GM19395 (cell line): ENCODE measurements around the gene VAV2.
"Not testable (repeated sequence)": the region's sequence is repeated elsewhere in the genome, so short reads cannot be mapped to it uniquely, and the experiment has no call there.

ENCODE experiments used
- ATAC-seq: cut with Tn5 transposase; IDR thresholded peaks from one replicate; pipeline ENCODE4 v1.9.1; 2021; ENCODE audit warnings: mild to moderate bottlenecking, moderate library complexity; ENCODE audit not compliant: unreplicated experiment

The VAV2 gene

DNA sequence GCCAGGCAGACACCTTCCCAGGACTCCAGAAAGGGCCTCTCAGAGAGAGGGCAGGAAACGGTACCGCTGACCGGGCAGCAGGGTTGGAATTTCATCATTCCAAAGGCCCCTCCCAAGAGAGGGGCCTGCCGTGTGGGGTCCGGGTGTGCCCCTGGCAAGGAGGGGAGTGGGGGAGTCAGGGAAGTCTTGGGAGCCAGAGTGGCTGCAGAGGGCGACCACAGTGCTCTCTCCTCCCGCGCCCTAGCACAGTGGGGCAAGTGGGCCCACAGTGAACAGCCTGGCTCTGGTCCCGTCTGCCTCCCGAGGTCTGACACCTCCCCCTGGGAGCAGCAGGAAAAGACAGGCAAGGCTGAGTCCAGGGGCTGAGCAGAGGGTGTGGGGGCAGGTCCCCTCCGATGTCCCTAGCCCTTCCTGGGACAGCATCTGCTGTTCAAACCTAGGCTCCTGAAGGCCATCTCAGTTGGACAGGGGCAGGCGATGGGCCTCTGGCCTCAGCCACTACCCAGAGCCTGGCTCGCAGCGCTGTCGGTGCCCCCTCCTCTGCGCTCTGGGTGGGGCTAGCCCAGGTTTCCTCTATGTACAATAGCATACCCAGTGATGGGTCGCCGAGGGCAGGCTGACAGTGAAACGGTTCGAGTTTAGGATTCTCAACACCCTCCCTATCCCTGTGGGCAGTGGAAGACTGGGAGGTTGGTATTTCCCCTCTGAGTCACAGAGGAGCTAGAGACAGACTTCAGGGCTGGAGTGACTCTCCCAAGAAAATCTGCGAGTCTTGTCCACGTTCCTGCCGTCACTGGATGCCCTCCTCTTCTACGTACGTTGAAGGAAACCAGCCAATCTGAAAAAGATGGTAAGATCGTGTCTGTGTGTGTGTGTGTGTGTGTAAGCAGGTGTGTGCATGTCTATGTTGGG is 228.6 kb downstream of the VAV2 start:
- ATAC-seq = no peak

DNA sequence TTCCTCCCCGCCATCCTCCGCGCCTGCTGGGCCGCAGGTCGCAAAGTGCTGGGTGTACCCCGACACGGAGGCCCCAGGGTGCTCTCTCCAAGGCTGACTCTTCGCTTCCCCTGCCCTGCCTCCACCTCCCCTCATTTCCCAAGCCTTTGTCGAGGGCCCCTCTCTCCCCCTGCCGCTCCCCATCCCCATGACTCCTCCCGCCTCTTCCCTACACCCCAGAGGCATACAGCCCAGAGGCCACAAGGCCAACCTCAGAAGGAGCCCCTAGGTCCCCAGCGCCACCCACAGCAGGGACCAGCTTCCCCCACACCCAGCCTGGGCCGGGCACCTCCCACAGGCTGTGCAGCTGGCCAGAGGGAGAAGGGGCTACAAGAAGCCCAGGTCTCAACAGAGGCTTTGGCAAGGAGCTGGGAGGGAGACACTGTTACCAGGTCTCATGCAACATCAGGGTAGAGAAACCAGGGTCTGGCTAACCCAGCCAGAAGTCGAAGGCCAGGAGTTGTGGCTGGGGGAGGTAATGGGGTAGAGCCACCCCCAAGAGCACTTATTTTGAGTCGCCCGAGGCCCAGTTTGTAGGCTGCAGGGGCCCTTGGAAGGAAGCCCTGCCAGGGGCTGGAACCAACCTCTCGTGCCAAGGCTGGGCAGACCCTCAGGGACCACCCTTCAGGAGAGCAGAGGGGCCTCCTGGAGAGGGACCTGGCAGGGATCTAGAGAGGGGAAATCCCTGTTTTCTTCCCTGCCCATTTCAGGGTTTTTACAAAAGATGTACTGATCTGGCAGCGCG is 229.4 kb downstream of the VAV2 start:
- no peak for ATAC-seq

DNA sequence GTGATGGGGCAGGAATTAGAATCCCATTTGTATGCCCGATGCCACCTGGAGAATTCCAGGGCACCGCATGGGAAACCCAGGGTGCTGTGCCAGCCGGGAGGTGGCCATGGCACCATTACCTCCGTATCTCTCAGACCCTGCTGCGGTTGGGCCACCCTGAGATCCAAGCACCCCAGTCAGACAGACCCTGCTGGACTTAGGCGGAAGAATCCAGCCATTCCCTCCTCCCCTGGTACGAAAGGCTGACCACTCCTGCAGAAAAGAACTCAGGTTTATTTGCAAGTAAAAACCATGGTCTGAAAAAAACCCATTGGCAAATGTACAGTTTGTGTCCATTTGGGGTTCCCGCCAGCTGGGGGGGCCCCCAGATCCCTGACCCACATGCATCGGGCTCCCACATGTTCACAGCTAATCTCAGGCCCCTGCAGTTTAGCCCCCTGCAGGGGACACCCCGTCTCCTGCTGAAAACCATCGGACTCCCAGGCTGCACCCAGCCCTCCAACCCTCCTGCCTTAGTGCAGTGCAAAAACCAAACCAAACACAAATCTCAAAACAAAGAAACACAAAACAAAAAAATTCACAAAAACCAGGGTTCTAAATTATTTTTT is 230.4 kb downstream of the VAV2 start:
- no peak for ATAC-seq

DNA sequence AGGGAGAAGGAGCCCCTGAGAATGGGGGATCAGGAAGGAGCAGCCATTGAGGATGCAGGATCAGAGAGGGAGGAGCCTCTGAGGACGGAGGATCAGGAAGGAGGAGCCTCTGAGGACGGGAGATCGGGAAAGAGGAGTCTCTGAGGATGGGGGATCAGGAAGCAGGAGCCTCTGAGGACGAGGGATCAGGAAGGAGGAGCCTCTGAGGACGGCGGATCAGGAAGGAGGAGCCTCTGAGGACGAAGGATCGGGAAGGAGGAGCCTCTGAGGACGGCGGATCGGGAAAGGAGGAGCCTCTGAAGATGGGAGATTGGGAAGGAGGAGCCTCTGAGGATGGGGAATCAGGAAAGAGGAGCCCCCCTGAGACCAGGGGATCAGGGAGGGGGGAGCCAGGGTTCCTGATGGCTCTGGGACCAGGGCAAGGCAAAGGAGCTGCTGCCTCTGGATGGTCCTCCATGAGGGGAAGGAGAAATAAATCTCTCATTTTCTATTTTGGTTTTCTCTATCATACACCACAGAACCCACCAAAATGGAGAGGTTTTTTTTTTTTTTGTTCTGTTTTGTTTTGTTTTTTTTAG is 231.3 kb downstream of the VAV2 start:
- ATAC-seq = no peak

DNA sequence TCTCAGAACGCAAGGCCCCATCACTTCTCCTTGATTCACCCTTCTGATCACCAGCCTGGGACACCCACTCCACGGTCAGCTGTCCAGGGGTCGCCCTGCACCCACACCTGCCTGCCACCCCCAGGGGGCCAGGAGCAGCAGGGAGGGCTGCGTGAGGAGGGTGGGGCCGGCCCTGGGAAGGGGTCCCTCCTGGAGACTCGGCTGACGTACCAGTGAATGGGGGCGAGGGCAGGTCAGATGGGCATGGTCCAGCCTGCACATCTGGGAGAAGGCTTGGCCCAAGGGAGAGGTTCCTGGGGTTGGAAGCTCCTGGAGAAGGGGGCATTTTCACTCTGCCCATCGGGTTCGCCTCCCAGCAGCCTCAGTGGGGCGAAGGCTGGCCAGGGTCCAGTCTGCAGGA is 232.2 kb downstream of the VAV2 start:
- ATAC-seq = no peak

DNA sequence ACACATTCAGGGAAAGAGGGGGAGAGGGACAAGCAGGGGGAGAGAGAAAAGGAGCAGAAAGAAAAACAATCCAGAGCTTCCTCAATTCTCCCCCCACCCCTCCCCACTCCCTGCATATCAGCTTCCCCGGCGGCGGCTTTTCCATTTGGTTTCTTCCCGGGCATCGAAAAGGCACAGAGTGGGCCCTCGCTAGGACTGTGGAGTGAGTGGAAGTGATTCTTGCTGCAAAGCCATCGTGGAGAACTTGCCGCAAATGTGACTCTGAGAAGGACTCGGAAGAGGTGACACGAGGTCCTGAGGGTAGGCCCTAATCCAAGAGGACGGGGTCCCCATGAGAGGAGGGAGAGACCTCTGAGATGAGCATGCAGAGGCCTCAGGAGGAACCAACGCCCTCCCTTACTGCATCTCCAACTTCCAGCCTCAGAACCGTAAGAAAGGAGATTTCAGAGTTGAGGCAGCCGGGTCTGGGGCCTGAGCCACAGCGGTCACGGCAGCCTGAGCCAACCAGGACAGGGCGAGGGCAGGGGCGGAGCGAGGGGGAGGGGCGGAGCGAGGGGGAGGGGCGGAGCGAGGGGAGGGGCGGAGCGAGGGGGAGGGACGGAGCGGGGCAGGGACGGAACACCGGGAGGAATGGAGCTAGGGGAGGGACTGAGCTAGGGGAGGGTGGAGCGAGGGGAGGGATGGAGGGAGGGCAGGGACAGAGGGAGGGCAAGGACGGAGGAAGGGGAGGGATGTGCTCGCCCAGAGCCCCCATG is 232.8 kb downstream of the VAV2 start:
- no peak for ATAC-seq

DNA sequence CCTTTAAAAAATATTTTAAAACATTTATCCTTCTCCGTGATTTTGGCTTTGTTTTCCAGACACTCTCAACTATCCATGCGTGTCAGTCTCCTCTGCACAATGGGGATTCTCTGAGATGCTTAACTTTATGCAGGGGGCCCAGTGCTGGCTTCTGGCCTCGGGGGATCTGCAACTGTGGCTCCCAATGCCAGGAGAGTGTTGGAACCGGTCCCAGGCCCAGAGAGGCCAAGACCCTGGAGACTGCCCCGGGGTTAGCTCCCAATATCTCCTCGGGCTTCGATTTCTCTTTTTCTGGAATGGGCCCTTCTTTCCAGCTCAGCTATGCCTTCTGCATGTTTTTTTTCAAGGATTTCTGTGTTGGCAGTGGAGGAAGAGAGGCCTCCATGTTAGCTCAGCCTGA is 233.9 kb downstream of the VAV2 start:
- ATAC-seq = no peak

GRCh38 chr9:133754688-133755227 is 237.4 kb downstream of the VAV2 start:
- no peak for ATAC-seq

- no peak for ATAC-seq
These were observed 237.9 kb downstream of the VAV2 start for GRCh38 chr9:133754187-133754586.

DNA sequence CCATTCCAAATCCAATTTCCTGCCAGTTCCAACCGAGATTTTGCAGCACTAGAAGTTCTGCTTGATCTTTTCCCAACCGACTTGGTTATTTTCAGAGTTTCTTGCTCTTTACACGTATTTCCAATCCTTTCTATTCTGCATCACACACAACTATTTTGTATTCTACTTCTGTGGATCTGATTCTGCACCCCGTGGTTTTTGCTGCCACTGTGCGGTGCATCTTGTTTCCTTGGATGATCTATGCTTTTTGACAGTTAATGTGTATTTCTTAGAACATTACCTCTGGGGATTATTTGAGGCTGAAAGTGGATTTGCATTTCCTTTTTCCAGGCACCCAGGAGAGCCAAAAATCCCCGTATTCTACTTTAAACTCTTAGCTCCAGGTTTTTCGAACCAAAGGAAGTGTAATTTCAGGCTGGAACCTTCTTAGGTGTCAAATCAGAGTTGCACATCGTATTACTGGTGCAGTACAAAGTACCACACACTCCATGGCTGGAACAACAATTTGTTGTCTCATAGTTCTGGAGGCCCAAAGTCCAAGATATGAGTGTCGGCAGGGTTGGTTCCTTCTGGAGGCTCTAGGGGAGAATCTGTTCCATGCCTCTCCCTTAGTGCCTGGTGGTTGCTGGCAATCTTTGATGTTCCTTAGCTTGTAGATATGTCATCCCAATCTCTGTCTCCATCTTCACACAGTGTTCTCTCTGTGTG is 239.2 kb downstream of the VAV2 start:
- no peak for ATAC-seq

DNA sequence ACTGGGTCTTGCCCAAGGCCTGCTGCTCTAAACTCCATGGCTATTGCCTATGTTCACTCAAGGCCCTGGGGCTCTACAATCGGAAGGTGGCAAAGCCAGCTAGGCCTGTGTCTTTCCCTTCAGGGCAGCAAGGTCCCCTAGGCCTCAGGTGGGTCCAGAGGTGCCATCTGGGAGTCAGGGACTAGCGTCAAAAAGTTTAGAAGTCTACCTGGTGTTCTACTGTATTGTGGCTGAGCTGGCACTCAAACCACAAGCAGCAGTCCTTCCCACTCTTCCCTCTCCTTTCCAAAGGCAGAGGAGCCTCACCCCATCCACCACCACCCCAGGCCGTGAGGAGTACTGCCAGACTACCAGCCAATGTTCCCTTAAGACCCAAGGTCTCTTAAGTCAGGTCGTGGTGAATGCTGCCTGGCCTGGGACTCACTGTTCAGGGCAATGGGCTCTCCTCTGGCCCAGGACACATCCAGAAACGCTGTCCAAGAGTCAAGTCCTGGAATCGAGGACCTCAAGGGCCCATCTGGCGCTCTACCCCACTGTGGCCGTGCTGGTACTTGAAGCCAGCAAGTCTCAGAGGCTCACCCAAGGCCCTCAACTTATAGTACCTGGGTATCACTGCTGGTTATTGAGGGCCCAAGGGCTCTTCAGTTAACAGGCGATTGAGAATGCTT is 241.0 kb downstream of the VAV2 start:
- no peak for ATAC-seq

- no peak for ATAC-seq
These were observed 244.8 kb downstream of the VAV2 start for GRCh38 chr9:133747309-133747708.

GRCh38 chr9:133744528-133744927 is 247.6 kb downstream of the VAV2 start:
- ATAC-seq = not testable (repeated sequence)

DNA sequence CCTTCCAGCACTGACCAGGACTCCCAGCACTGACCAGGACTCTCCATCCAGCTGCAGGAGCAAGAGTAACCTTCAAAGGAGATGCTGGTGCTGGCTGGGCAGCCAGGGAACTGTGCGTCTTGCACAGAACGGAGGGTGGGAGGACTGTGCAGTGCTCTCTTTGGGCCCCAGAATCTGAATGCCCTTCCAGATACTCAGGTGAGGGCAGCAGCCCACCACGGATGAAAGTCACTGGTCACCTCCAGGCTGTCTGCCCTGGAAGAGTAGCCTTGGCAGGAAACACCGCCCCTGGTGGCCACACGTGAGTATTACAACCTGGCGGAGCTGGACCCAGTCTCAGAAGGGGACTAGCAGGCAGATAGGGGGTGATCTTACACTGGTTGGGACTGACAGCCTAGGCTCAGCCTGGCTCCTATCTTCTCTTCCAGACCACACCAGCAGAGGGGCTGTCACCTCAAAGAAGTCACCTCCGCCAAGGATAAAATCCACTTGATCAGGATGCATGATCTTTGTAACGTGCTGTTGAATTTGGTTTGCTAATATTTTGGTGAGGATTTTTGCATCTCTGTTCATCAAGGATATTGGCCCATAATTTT is 249.2 kb downstream of the VAV2 start:
- no peak for ATAC-seq

GRCh38 chr9:133742251-133742650 is 249.9 kb downstream of the VAV2 start:
- ATAC-seq = no peak

GRCh38 chr9:133741716-133742115 is 250.4 kb downstream of the VAV2 start:
- ATAC-seq = no peak

GRCh38 chr9:133740911-133741310 is 251.2 kb downstream of the VAV2 start:
- ATAC-seq = no peak

DNA sequence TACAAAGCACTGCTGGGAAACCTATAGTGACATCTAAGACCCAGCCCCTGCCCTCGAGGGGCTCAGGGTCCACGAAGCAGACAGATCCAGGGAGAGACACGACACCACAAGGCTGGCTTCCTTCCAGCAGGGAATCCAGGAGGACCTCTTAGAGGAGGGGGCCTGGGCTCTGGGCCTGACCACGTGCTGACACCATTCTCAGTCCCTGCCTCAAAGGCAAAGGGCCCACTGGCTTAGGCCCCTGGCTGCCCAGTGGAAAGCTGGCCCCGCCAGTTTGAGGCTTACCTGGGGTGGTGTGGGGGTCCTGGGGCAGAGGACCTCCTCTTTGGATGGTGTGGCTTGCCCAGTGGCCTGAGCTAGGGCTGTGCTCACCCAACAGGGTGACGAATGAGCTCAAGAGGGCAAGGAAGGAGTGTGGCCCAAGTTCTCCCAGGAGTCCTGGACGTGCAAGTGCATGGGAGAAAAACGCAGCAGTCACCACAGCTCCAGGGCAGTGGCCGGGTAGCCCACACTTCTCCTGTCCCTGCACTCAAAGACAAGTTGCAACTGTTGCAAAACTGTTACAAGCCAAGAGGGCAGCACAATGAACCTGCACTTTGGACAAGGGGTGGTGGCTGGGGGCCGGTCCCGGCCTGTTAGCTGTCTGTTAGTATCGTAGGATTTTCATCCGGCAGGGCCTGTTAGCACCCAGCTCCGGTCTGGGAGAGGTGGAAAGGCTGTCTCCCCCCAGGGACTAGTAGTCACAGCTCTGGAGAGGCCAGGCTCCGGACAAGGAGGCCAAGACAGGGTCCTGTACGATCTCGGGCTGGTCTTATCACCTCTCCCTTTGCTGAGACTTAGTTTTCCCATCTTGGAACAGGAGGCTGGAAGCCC is 252.5 kb downstream of the VAV2 start:
- ATAC-seq = no peak
